ENCODE data around the gene CD19. TPM values are rescaled to one million over a fixed set of nuclear protein-coding genes. Genes with fewer than 3 reads are reported as not detected.

CD19 gene
- total RNA-seq, 5 donors from 2014 or later (not counting 1 experiment from before 2014, with no cell fraction given), result 0.82 to 11.9 (median 3.5) TPM

DNA sequence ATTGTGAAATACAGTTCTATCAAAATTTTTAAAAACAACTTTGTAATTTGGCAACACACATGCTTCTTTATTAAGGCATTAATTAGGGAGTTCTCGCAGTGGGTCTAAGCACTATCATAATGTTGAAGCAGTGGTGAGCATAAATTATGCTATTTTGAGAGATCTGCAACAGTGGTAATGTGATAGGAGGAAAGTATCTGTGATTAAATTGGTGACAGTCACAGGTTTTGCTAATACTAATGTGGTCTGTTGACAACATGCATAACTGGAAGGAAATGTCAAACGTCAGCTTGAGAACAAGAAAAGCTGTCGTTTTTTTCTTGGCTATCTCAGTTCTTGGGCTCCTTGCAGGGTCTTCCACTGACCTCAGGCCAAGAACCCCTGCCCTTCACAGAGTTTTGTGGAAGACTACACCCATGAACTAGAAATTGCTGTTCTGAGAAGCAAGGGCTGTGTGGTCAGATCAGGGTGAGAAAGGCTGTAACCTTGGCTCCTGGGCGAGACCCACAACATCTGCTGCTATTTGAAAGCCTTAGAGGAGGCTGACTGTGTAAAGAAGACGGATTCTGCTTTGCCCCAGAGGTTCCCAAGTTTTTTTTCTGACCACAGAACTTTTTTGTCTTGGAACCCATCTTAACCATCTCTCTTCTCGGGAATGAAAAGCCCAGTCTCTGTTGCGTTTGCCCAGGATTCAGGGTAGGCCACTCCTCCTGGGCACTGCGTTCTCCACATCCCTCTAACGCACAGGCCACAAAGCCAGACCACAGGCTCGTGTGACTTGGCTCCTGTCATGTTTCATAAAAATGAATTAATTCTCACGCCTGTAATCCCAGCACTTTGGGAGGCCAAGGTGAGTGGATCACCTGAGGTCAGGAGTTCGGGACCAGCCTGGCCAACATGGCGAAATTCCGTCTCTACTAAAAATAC is 39.5 kb upstream of the CD19 start:
- H3K4me1 Mint-ChIP-seq, result no peaks in the 10 kb centered on the region
- no peaks in the 10 kb centered on the region for H3K9me3 Mint-ChIP-seq
- H3K27ac ChIP-seq (ENCODE audit: low read length), result no peak overlapping the region
- POLR2A ChIA-PET, result no interaction called here
- ATAC-seq (replicated peaks in 1 of 4) (no peak), DNase-seq (no peak)
- no peaks in the 10 kb centered on the region for H3K36me3 Mint-ChIP-seq
- H3K27me3 Mint-ChIP-seq, result no peaks in the 10 kb centered on the region
- H3K9me3 ChIP-seq, result no peaks in the 10 kb centered on the region
- H3K27me3 ChIP-seq (replicated peaks in 1 of 2; ENCODE audit: control insufficient read depth in 2 of 2, extremely low read depth in 1 of 2, insufficient read depth in 2 of 2, low read length in 1 of 2), result no peaks in the 10 kb centered on the region
- H3K4me3 ChIP-seq (ENCODE audit: control insufficient read depth in 1 of 2, extremely low read depth in 1 of 2, low read length in 1 of 2), result no peak overlapping the region
- 70% methylated on average over 10 of the region's 14 CpGs for WGBS (ENCODE audit: insufficient coverage)
- no peaks in the 10 kb centered on the region for H3K4me1 ChIP-seq (ENCODE audit: control insufficient read depth in 1 of 2, extremely low read depth in 1 of 2, insufficient read depth in 2 of 2, low read length in 2 of 2)
- no peak overlapping the region for H3K27ac Mint-ChIP-seq
- H3K36me3 ChIP-seq (ENCODE audit: control insufficient read depth in 2 of 2, extremely low read depth in 1 of 2, insufficient read depth in 1 of 2, low read length in 1 of 2), result no peaks in the 10 kb centered on the region
- CTCF ChIA-PET, result no interaction called here
- no peak overlapping the region for H3K4me3 Mint-ChIP-seq

DNA sequence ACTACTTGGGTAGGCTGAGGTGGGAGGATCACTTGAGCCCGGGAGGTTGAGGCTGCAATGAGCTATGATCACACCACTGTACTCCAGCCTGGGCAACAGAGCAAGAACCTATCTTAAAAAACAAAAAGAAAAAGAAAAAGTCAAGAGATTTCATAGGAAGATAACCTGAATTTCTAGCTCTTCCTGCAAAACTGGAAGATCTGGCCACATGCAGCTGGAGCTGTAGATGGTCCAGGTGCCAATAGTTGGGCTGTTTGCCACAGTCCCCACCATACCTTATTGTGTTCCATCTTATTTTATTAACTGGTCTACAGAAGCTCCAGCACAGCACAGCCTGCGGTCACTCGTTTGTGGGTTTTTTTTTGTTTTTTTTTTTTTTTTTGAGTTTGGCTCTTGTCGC is 38.5 kb upstream of the CD19 start:
- WGBS (ENCODE audit: insufficient coverage), result no CpG with 5 or more reads among the region's 4 CpGs
- no peak for DNase-seq
- H3K4me1 Mint-ChIP-seq, result no peaks in the 10 kb centered on the region

DNA sequence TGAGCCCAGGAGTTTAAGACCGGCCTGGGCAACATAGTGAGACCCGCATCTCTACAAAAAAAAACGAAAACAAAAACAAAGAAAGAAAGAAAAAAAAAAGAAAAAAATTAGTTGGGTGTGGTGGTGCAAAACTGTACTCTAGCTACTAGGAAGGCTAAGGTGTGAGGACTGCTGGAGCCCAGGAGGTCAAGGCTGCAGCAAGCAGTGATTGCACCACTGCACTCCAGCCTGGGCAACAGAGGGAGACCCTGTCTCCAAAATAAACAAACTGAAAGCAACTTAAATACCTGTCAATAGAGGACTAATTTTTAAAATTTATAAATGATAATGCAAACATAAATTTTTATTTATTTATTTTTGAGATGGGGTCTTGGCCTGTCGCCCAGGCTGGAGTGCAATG is 36.2 kb upstream of the CD19 start:
- no peak overlapping the region for H3K27ac Mint-ChIP-seq
- no peaks in the 10 kb centered on the region for H3K9me3 Mint-ChIP-seq
- CTCF ChIA-PET, result no interaction called here
- no peaks in the 10 kb centered on the region for H3K4me1 Mint-ChIP-seq
- H3K27ac ChIP-seq (ENCODE audit: low read length), result no peak overlapping the region
- POLR2A ChIA-PET, result interaction anchor here (0.5 kb wide), 2 partner anchors 25 to 414 kb away, joined by 3 read pairs; no protein-coding TSS in a partner anchor
- ATAC-seq (replicated peaks in 1 of 4), result no peak
- no peak overlapping the region for H3K4me3 ChIP-seq (ENCODE audit: control insufficient read depth in 1 of 2, extremely low read depth in 1 of 2, low read length in 1 of 2)
- no CpG with 5 or more reads among the region's 4 CpGs for WGBS (ENCODE audit: insufficient coverage)
- DNase-seq, result no peak
- no peaks in the 10 kb centered on the region for H3K4me1 ChIP-seq (ENCODE audit: control insufficient read depth in 1 of 2, extremely low read depth in 1 of 2, insufficient read depth in 2 of 2, low read length in 2 of 2)
- H3K27me3 Mint-ChIP-seq, result no peaks in the 10 kb centered on the region
- H3K36me3 Mint-ChIP-seq, result no peaks in the 10 kb centered on the region
- H3K4me3 Mint-ChIP-seq, result no peak overlapping the region
- no peaks in the 10 kb centered on the region for H3K9me3 ChIP-seq
- H3K36me3 ChIP-seq (ENCODE audit: control insufficient read depth in 2 of 2, extremely low read depth in 1 of 2, insufficient read depth in 1 of 2, low read length in 1 of 2), result no peaks in the 10 kb centered on the region
- no peaks in the 10 kb centered on the region for H3K27me3 ChIP-seq (replicated peaks in 1 of 2; ENCODE audit: control insufficient read depth in 2 of 2, extremely low read depth in 1 of 2, insufficient read depth in 2 of 2, low read length in 1 of 2)

More for the DNA sequence above, 38.5 kb upstream of the CD19 start:
- Histone ChIP-seq H3K4me3 (ENCODE audit: control insufficient read depth in 1 of 2, extremely low read depth in 1 of 2, low read length in 1 of 2) (no peak overlapping the region), H3K4me1 (ENCODE audit: control insufficient read depth in 1 of 2, extremely low read depth in 1 of 2, insufficient read depth in 2 of 2, low read length in 2 of 2) (no peaks in the 10 kb centered on the region), H3K27me3 (replicated peaks in 1 of 2; ENCODE audit: control insufficient read depth in 2 of 2, extremely low read depth in 1 of 2, insufficient read depth in 2 of 2, low read length in 1 of 2) (no peaks in the 10 kb centered on the region), H3K9me3 (no peaks in the 10 kb centered on the region), H3K36me3 (ENCODE audit: control insufficient read depth in 2 of 2, extremely low read depth in 1 of 2, insufficient read depth in 1 of 2, low read length in 1 of 2) (no peaks in the 10 kb centered on the region), H3K27ac (ENCODE audit: low read length) (no peak overlapping the region)
- Mint-ChIP-seq H3K36me3 (no peaks in the 10 kb centered on the region), H3K9me3 (no peaks in the 10 kb centered on the region), H3K27me3 (no peaks in the 10 kb centered on the region), H3K4me3 (no peak overlapping the region), H3K27ac (no peak overlapping the region)
- no peak for ATAC-seq (replicated peaks in 1 of 4)
- CTCF ChIA-PET, result no interaction called here
- POLR2A ChIA-PET, result no interaction called here

DNA sequence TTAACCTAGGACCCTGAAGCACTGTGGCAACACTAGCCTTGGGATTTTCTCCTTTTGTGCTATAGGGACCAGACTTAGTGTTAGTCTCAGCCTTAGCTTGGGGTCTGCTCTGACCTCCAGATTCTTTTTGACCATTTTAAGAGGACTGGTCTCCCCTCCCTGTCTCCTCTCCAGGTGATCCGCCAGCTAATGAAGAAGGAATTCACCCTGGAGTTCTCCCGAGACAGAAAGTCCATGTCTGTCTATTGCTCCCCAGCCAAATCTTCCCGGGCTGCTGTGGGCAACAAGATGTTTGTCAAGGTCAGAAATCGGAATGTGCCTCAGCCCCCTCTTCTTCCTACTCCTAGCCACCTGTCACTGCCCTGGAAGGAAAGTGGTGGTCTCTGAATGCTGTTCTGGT is 33.9 kb upstream of the CD19 start:
- no peaks in the 10 kb centered on the region for H3K9me3 ChIP-seq
- ChIA-PET CTCF (no interaction called here), POLR2A (no interaction called here)
- H3K4me1 ChIP-seq (ENCODE audit: control insufficient read depth in 1 of 2, extremely low read depth in 1 of 2, insufficient read depth in 2 of 2, low read length in 2 of 2), result peaks cover 0 to 6% of the 10 kb centered on the region in 2 experiments
- ATAC-seq (replicated peaks in 1 of 4) (no peak), DNase-seq (no peak)
- Mint-ChIP-seq H3K4me1 (peaks cover 0 to 2% (median 0%) of the 10 kb centered on the region in 3 donors), H3K27ac (no peak overlapping the region), H3K36me3 (no peaks in the 10 kb centered on the region), H3K27me3 (no peaks in the 10 kb centered on the region), H3K4me3 (no peak overlapping the region), H3K9me3 (no peaks in the 10 kb centered on the region)
- H3K36me3 ChIP-seq (ENCODE audit: control insufficient read depth in 2 of 2, extremely low read depth in 1 of 2, insufficient read depth in 1 of 2, low read length in 1 of 2), result no peaks in the 10 kb centered on the region
- H3K27ac ChIP-seq (ENCODE audit: low read length), result no peak overlapping the region
- no peaks in the 10 kb centered on the region for H3K27me3 ChIP-seq (replicated peaks in 1 of 2; ENCODE audit: control insufficient read depth in 2 of 2, extremely low read depth in 1 of 2, insufficient read depth in 2 of 2, low read length in 1 of 2)
- WGBS (ENCODE audit: insufficient coverage), result 100% methylated on average over 2 of the region's 4 CpGs
- no peak overlapping the region for H3K4me3 ChIP-seq (ENCODE audit: control insufficient read depth in 1 of 2, extremely low read depth in 1 of 2, low read length in 1 of 2)

DNA sequence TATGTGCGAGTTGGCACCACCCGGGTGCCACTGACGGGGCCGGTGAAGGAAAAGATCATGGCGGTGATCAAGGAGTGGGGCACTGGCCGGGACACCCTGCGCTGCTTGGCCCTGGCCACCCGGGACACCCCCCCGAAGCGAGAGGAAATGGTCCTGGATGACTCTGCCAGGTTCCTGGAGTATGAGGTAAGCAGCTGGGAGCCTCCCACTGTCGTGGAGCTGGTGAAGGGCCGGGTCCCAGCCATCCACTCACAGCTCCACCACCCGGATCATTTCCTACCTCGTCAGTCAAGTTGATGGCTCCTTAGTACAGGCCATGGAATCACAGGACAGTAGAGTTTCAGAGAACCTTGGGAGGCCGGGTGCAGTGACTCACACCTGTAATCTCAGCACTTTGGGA is 33.5 kb upstream of the CD19 start:
- H3K27ac ChIP-seq (ENCODE audit: low read length), result no peak overlapping the region
- no peak for ATAC-seq (replicated peaks in 1 of 4)
- no peaks in the 10 kb centered on the region for H3K9me3 Mint-ChIP-seq

DNA sequence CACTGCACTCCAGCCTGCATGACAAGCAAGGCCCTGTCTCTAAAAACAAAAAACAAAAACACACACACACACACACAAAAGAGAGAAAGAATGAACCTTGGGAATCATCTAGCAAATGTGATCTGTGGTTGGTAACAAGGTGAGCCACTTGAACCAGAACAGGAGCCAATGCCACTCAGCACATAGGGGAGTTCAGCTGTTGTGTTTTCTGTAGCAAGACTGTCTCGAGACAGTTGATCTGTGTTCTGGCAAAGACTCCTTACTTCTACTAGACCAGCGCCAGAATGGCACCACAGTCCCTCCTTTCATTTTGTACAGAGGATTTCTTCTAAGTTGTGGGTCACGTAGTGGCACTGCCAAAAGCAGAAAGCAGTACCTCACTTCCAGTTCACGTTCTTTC is 32.8 kb upstream of the CD19 start:
- Histone ChIP-seq H3K4me1 (ENCODE audit: control insufficient read depth in 1 of 2, extremely low read depth in 1 of 2, insufficient read depth in 2 of 2, low read length in 2 of 2) (peaks cover 0 to 6% of the 10 kb centered on the region in 2 experiments), H3K9me3 (no peaks in the 10 kb centered on the region), H3K36me3 (ENCODE audit: control insufficient read depth in 2 of 2, extremely low read depth in 1 of 2, insufficient read depth in 1 of 2, low read length in 1 of 2) (no peaks in the 10 kb centered on the region), H3K4me3 (ENCODE audit: control insufficient read depth in 1 of 2, extremely low read depth in 1 of 2, low read length in 1 of 2) (no peak overlapping the region), H3K27ac (ENCODE audit: low read length) (no peak overlapping the region), H3K27me3 (replicated peaks in 1 of 2; ENCODE audit: control insufficient read depth in 2 of 2, extremely low read depth in 1 of 2, insufficient read depth in 2 of 2, low read length in 1 of 2) (no peaks in the 10 kb centered on the region)
- DNase-seq, result no peak
- no peak for ATAC-seq (replicated peaks in 1 of 4)
- Mint-ChIP-seq H3K36me3 (no peaks in the 10 kb centered on the region), H3K27me3 (no peaks in the 10 kb centered on the region), H3K27ac (no peak overlapping the region), H3K9me3 (no peaks in the 10 kb centered on the region), H3K4me1 (peaks cover 0 to 3% (median 0%) of the 10 kb centered on the region in 3 donors), H3K4me3 (no peak overlapping the region)
- ChIA-PET CTCF (no interaction called here), POLR2A (interaction anchor here in 1 of 2 donors (0.7 kb wide), 1 partner anchor 8 kb away, joined by 9 read pairs; no protein-coding TSS in a partner anchor)
- 94% methylated on average over 2 of the region's 4 CpGs for WGBS (ENCODE audit: insufficient coverage)

More for the DNA sequence above, 33.5 kb upstream of the CD19 start:
- Mint-ChIP-seq H3K36me3 (no peaks in the 10 kb centered on the region), H3K27me3 (no peaks in the 10 kb centered on the region), H3K4me1 (peaks cover 0 to 3% (median 0%) of the 10 kb centered on the region in 3 donors), H3K27ac (no peak overlapping the region), H3K4me3 (no peak overlapping the region)
- Histone ChIP-seq H3K4me1 (ENCODE audit: control insufficient read depth in 1 of 2, extremely low read depth in 1 of 2, insufficient read depth in 2 of 2, low read length in 2 of 2) (peaks cover 0 to 6% of the 10 kb centered on the region in 2 experiments), H3K4me3 (ENCODE audit: control insufficient read depth in 1 of 2, extremely low read depth in 1 of 2, low read length in 1 of 2) (no peak overlapping the region), H3K27me3 (replicated peaks in 1 of 2; ENCODE audit: control insufficient read depth in 2 of 2, extremely low read depth in 1 of 2, insufficient read depth in 2 of 2, low read length in 1 of 2) (no peaks in the 10 kb centered on the region), H3K36me3 (ENCODE audit: control insufficient read depth in 2 of 2, extremely low read depth in 1 of 2, insufficient read depth in 1 of 2, low read length in 1 of 2) (no peaks in the 10 kb centered on the region), H3K9me3 (no peaks in the 10 kb centered on the region)
- ChIA-PET CTCF (no interaction called here), POLR2A (no interaction called here)
- WGBS (ENCODE audit: insufficient coverage), result 92% methylated on average over 14 of the region's 15 CpGs
- no peak for DNase-seq
